ENCODE data around the gene MORN4.

DNA sequence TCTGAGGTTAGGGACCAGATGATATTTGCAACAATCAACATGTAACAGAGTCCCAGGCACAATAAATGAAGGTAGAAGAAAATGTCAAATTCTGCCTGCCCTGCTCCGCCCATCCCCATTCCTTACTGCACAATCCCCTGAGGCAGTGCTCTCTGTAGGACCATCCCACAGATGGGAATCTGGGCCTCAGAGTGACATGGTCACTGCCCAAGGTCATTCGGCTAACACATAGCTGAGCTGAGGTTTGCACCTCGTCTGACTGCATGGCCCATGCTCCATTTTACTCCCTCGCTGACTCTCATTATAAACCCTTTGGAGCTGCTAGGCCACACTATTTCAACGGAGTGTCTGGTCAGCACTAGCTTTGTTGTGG is 47.9 kb downstream of the MORN4 start:
- no peak for TF ChIP-seq POLR2A (IDR thresholded peaks at IDR 0.05)
- TF ChIP-seq, protein P1, sequence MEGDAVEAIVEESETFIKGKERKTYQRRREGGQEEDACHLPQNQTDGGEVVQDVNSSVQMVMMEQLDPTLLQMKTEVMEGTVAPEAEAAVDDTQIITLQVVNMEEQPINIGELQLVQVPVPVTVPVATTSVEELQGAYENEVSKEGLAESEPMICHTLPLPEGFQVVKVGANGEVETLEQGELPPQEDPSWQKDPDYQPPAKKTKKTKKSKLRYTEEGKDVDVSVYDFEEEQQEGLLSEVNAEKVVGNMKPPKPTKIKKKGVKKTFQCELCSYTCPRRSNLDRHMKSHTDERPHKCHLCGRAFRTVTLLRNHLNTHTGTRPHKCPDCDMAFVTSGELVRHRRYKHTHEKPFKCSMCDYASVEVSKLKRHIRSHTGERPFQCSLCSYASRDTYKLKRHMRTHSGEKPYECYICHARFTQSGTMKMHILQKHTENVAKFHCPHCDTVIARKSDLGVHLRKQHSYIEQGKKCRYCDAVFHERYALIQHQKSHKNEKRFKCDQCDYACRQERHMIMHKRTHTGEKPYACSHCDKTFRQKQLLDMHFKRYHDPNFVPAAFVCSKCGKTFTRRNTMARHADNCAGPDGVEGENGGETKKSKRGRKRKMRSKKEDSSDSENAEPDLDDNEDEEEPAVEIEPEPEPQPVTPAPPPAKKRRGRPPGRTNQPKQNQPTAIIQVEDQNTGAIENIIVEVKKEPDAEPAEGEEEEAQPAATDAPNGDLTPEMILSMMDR (IDR thresholded peaks at IDR 0.05), result no peak

Measured in tibial nerve (tissue), 3 donors.